Measurements from ENCODE around the gene SLC39A9. TPM values are rescaled to one million over a fixed set of nuclear protein-coding genes. Genes with fewer than 3 reads are reported as not detected.

Gene SLC39A9
- total and polyA plus RNA-seq, 10 of the 15 experiments (the other 5 are each of a cell fraction or from before 2014, with no cell fraction given) = 19.9 to 109 (median 46.9) TPM

- no peak for TF ChIP-seq EED (IDR thresholded peaks at IDR 0.05; ENCODE audit: low read depth)
- TF ChIP-seq STAT1 (conservative IDR thresholded peaks at IDR 0.05) = no peak
- no peak for TF ChIP-seq ZNF384 (IDR thresholded peaks at IDR 0.05; ENCODE audit: borderline replicate concordance, low read depth, low read length)
- no peak for TF ChIP-seq SP1 (IDR thresholded peaks at IDR 0.05; ENCODE audit: low read depth, low read length)
- no peak for TF ChIP-seq PAX8 (IDR thresholded peaks at IDR 0.05)
- TF ChIP-seq TBL1XR1 (IDR thresholded peaks at IDR 0.05; ENCODE audit: low read depth, low read length) = no peak
- TF ChIP-seq SMAD5 (IDR thresholded peaks at IDR 0.05; ENCODE audit: low read depth) = no peak
- no peak for TF ChIP-seq ATF7 (IDR thresholded peaks at IDR 0.05; ENCODE audit: low read depth)
- TF ChIP-seq RB1 (IDR thresholded peaks at IDR 0.05; ENCODE audit: borderline replicate concordance) = no peak
- TF ChIP-seq CHD1 (IDR thresholded peaks at IDR 0.05; ENCODE audit: low read depth, low read length) = no peak
- no peak for TF ChIP-seq HDAC6 (IDR thresholded peaks at IDR 0.05; ENCODE audit: unreplicated experiment)
- TF ChIP-seq, protein P1, sequence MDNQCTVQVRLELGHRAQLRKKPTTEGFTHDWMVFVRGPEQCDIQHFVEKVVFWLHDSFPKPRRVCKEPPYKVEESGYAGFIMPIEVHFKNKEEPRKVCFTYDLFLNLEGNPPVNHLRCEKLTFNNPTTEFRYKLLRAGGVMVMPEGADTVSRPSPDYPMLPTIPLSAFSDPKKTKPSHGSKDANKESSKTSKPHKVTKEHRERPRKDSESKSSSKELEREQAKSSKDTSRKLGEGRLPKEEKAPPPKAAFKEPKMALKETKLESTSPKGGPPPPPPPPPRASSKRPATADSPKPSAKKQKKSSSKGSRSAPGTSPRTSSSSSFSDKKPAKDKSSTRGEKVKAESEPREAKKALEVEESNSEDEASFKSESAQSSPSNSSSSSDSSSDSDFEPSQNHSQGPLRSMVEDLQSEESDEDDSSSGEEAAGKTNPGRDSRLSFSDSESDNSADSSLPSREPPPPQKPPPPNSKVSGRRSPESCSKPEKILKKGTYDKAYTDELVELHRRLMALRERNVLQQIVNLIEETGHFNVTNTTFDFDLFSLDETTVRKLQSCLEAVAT (IDR thresholded peaks at IDR 0.05) = no peak
- no peak for TF ChIP-seq CBX5 (IDR thresholded peaks at IDR 0.05; ENCODE audit: low read depth)
- no peak for TF ChIP-seq DPF2 (IDR thresholded peaks at IDR 0.05)
- no peak for TF ChIP-seq YY1 (IDR thresholded peaks at IDR 0.05; ENCODE audit: low read depth, low read length)
- TF ChIP-seq, protein P2, sequence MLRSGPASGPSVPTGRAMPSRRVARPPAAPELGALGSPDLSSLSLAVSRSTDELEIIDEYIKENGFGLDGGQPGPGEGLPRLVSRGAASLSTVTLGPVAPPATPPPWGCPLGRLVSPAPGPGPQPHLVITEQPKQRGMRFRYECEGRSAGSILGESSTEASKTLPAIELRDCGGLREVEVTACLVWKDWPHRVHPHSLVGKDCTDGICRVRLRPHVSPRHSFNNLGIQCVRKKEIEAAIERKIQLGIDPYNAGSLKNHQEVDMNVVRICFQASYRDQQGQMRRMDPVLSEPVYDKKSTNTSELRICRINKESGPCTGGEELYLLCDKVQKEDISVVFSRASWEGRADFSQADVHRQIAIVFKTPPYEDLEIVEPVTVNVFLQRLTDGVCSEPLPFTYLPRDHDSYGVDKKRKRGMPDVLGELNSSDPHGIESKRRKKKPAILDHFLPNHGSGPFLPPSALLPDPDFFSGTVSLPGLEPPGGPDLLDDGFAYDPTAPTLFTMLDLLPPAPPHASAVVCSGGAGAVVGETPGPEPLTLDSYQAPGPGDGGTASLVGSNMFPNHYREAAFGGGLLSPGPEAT (IDR thresholded peaks at IDR 0.05; ENCODE audit: low read depth) = no peak
- no peak for TF ChIP-seq SMAD1 (IDR thresholded peaks at IDR 0.05; ENCODE audit: low read depth, partially characterized antibody)
- no peak for TF ChIP-seq RCOR1 (conservative IDR thresholded peaks at IDR 0.05; ENCODE audit: low read depth, low read length)
- no peak for TF ChIP-seq RFX5 (IDR thresholded peaks at IDR 0.05; ENCODE audit: low read depth, low read length)
- RAD21 ChIA-PET (ENCODE audit: unreplicated experiment) = no interaction called here
- in situ Hi-C loops (cut with MboI) (no loop called here), intact Hi-C loops (cut with micrococcal nuclease; ENCODE audit: unreplicated experiment) (no loop called here)
- H3K79me2 ChIP-seq (ENCODE audit: control insufficient read depth, insufficient read depth, low read length) = no peaks in the 10 kb centered on the region
- H4K20me1 ChIP-seq (ENCODE audit: control insufficient read depth, insufficient read depth) = no peaks in the 10 kb centered on the region
- no peaks in the 10 kb centered on the region for H3K27me3 ChIP-seq (replicated peaks in 1 of 2; ENCODE audit: control insufficient read depth in 2 of 2, insufficient read depth in 2 of 2, low read length in 1 of 2)
- H3K4me3 ChIP-seq = no peak overlapping the region
- H3K27ac ChIP-seq (ENCODE audit: control insufficient read depth, insufficient read depth) = no peak overlapping the region
- peaks cover 3 to 5% of the 10 kb centered on the region in 2 experiments; a peak in 3 of 4 replicates for H3K36me3 ChIP-seq (ENCODE audit: control insufficient read depth in 2 of 2, insufficient read depth in 2 of 2, low read length in 1 of 2)
- no peak overlapping the region for H2AFZ ChIP-seq (ENCODE audit: control insufficient read depth, low read depth, low read length)
- no peak for ATAC-seq
- no TSS peak for BruUV-seq (replicated peaks)
- WGBS (ENCODE audit: insufficient coverage, insufficient replicate concordance, low lambda C conversion rate, missing lambda C conversion rate) = 100% methylated on average over 1 of the region's 1 CpG
- POLR2A ChIA-PET = interaction anchor here (1.3 kb wide), 1 partner anchor 15 kb away, joined by 3 read pairs; no protein-coding TSS in a partner anchor
- SMC1A ChIA-PET (ENCODE audit: uncharacterized antibody, unreplicated experiment) = no interaction called here
- H3K4me2 ChIP-seq (ENCODE audit: control insufficient read depth, insufficient read depth) = no peak overlapping the region
- CTCF ChIA-PET = no interaction called here
- H3K9ac ChIP-seq (ENCODE audit: control insufficient read depth, insufficient read depth, low read length) = no peak overlapping the region
- H3K9me3 ChIP-seq (replicated peaks; ENCODE audit: control insufficient read depth, insufficient read depth, low read length) = no peaks in the 10 kb centered on the region
- no peak for FAIRE-seq
- no peaks in the 10 kb centered on the region for H3K4me1 ChIP-seq (ENCODE audit: control insufficient read depth, insufficient read depth, low read length)
- DNase-seq (ENCODE audit: low read depth, low spot score) = no peak
Measured at GRCh38 chr14:69373104-69373503, 25.4 kb upstream of the SLC39A9 start.
